ENCODE measurements around the gene SPOP.
"Not testable (repeated sequence)": the region's sequence is repeated elsewhere in the genome, so short reads cannot be mapped to it uniquely, and the experiment has no call there.

SPOP gene

GRCh38 chr17:49570540-49571242 lies 107.2 kb downstream of the SPOP start:
- no peak for DNase-seq

GRCh38 chr17:49568695-49569047 lies 109.2 kb downstream of the SPOP start:
- DNase-seq: not testable (repeated sequence)

- DNase-seq: peak; percentile 73
Observed at GRCh38 chr17:49567871-49568694, 109.8 kb downstream of the SPOP start.

DNA sequence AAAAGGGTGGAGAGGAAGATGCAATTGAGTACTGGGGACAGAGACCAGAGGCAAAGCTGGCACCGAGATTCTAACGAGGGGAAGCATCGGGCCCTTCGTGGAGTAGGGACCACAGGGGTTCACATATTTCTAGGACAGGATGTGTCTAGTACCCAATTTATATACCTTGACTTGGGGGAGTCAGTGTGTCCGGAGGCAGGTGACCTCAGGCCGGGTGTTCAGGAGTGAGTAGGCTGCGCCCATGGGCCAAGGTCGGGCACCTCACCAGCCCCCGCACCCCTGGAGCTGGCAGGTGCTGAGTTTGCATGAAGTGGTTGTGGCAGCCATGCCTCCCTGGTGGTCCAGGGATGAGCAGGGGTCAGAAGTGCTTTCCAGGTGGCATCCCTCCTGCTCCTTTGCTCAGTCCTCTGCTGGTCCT lies 110.8 kb downstream of the SPOP start:
- DNase-seq: no peak

GRCh38 chr17:49566668-49567071 lies 111.2 kb downstream of the SPOP start:
- DNase-seq: no peak

DNA sequence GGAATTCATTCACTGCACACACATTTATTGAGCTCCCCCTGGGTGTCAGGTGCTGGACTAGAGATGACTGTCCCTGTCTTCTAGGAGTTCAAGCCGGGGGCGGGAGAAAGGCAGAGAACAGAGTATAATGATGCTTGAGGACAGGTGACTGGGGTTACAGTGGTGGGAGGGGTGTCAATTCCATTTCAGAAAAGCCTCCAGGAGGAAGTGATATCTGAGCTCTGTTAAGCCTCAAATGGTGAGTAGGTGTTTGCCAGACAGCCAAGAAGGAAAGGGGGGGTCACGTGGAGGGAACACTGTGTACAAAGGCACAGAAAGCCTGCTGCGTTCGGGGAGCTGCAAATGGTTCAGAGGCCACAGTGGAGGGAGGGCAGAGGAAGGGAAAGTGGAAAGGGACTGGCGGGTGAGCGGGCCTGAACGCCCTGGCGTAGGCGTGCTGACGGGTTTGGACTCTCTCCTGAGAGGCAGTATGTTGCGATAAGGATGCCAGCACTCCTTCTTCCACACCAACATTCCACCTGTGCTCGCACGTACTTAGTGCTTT lies 111.9 kb downstream of the SPOP start:
- DNase-seq: no peak

- DNase-seq: no peak
Observed at GRCh38 chr17:49564638-49565037, 113.3 kb downstream of the SPOP start.

DNA sequence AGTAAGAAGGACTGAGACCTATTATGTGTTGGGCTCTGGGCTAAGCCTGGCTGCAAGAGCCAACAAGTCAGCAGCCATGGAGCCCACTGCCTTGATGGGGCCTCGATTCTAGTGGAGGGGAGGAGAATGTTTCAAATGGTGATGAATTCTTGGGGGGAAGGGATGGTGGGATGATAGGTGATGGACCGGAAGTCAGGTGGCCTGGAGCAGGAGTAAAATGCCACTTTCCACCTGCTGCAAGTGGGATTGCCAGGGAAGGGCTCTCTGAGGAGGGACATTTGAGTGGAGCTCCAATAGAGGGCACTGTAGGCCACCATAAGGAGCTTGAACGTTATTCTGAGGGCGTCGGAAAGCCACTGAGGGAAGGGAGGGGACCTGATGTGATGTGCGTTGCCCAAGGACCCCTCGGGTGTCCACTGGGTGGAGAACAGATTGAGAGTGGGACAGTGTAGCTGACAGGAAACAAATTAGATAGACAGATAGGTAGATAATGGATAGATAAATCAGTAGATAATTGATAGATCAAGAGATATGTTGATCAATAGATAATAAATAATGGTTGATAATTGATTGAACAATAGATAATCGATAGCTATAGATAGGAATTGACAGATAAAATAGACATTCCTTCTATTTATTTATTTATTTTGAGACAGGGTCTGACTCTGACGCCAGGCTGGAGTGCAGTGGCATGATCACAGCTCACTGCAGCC lies 120.4 kb downstream of the SPOP start:
- DNase-seq: peak; percentile 7

- peak; percentile 68 for DNase-seq
Observed at GRCh38 chr17:49556223-49556943, 121.5 kb downstream of the SPOP start.

- DNase-seq: no peak
Observed at GRCh38 chr17:49555495-49556222, 122.2 kb downstream of the SPOP start.

GRCh38 chr17:49554694-49555494 lies 123.0 kb downstream of the SPOP start:
- no peak for DNase-seq

- no peak for DNase-seq
Observed at GRCh38 chr17:49553676-49554335, 124.1 kb downstream of the SPOP start.

- DNase-seq: no peak
Observed at GRCh38 chr17:49552070-49552751, 125.7 kb downstream of the SPOP start.

GRCh38 chr17:49551221-49552069 lies 126.5 kb downstream of the SPOP start:
- no peak for DNase-seq

DNA sequence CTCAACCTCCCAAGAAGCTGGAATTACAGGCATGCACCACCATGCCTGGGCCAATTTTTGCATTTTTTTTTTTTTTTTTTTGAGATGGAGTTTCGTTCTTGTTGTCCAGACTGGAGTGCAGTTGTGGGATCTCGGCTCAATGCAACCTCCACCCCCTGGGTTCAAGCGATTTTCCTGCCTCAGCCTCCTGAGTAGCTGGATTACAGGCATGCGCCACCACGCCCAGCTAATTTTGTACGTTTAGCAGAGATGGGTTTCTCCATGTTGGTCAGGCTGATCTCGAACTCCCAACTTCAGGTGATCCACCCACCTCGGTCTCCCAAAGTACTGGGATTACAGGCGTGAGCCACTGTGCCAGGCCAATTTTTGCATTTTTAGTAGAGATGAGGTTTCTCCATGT lies 127.1 kb downstream of the SPOP start:
- DNase-seq: not testable (repeated sequence)

GRCh38 chr17:49549691-49550678 lies 127.9 kb downstream of the SPOP start:
- no peak for DNase-seq

GRCh38 chr17:49549311-49549605 lies 128.6 kb downstream of the SPOP start:
- no peak for DNase-seq
